Measurements from ENCODE around the gene NPAS4. TPM values are rescaled to one million over a fixed set of nuclear protein-coding genes. Genes with fewer than 3 reads are reported as not detected.

Gene NPAS4
- total and polyA plus RNA-seq, 9 of the 15 experiments (the other 6 are each of a cell fraction or from before 2014, with no cell fraction given) = not detected

- no peak for TF ChIP-seq HINFP (tag; conservative IDR thresholded peaks at IDR 0.05; ENCODE audit: low read depth)
- TF ChIP-seq ZNF408 (CRISPR knock-in tag; IDR thresholded peaks at IDR 0.05; ENCODE audit: low read depth) = no peak
- TF ChIP-seq, protein P1, sequence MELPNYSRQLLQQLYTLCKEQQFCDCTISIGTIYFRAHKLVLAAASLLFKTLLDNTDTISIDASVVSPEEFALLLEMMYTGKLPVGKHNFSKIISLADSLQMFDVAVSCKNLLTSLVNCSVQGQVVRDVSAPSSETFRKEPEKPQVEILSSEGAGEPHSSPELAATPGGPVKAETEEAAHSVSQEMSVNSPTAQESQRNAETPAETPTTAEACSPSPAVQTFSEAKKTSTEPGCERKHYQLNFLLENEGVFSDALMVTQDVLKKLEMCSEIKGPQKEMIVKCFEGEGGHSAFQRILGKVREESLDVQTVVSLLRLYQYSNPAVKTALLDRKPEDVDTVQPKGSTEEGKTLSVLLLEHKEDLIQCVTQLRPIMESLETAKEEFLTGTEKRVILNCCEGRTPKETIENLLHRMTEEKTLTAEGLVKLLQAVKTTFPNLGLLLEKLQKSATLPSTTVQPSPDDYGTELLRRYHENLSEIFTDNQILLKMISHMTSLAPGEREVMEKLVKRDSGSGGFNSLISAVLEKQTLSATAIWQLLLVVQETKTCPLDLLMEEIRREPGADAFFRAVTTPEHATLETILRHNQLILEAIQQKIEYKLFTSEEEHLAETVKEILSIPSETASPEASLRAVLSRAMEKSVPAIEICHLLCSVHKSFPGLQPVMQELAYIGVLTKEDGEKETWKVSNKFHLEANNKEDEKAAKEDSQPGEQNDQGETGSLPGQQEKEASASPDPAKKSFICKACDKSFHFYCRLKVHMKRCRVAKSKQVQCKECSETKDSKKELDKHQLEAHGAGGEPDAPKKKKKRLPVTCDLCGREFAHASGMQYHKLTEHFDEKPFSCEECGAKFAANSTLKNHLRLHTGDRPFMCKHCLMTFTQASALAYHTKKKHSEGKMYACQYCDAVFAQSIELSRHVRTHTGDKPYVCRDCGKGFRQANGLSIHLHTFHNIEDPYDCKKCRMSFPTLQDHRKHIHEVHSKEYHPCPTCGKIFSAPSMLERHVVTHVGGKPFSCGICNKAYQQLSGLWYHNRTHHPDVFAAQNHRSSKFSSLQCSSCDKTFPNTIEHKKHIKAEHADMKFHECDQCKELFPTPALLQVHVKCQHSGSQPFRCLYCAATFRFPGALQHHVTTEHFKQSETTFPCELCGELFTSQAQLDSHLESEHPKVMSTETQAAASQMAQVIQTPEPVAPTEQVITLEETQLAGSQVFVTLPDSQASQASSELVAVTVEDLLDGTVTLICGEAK (IDR thresholded peaks at IDR 0.05) = peak; percentile 62
- TF ChIP-seq, protein P1 (CRISPR knock-in tag; IDR thresholded peaks at IDR 0.05) = no peak
- TF ChIP-seq, protein P2, sequence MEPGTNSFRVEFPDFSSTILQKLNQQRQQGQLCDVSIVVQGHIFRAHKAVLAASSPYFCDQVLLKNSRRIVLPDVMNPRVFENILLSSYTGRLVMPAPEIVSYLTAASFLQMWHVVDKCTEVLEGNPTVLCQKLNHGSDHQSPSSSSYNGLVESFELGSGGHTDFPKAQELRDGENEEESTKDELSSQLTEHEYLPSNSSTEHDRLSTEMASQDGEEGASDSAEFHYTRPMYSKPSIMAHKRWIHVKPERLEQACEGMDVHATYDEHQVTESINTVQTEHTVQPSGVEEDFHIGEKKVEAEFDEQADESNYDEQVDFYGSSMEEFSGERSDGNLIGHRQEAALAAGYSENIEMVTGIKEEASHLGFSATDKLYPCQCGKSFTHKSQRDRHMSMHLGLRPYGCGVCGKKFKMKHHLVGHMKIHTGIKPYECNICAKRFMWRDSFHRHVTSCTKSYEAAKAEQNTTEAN (CRISPR knock-in tag; IDR thresholded peaks at IDR 0.05) = no peak
- no peak for TF ChIP-seq ZNF586 (CRISPR knock-in tag; conservative IDR thresholded peaks at IDR 0.05)
- TF ChIP-seq TSHZ1 (CRISPR knock-in tag; IDR thresholded peaks at IDR 0.05) = no peak
- TF ChIP-seq ZNF143 (CRISPR knock-in tag; IDR thresholded peaks at IDR 0.05) = 0 out of 2 replicates have a peak, but pooled peaks have one; percentile 29
Measured at GRCh38 chr11:66418168-66418985, 2.5 kb upstream of the NPAS4 start (continued).
